Astrocyte (in vitro differentiated cells and primary cell): Measurements from ENCODE around the gene FLT3LG. TPM values are rescaled to one million over a fixed set of nuclear protein-coding genes. Genes with fewer than 3 reads are reported as not detected.

ENCODE experiments used
- DNase-seq: peaks from one replicate; pipeline ENCODE4 v3.0.0-alpha.2; 2010; ENCODE audit warnings: low read depth
- FAIRE-seq: peaks from 2 replicates; lab custom pipeline; 2011; peaks lifted over from hg19 to GRCh38; lab: Jason Lieb, UNC
- H2AFZ ChIP-seq: 2 replicates; pipeline ENCODE4 v1.6.0; 2012; ENCODE audit warnings: low read depth, low read length, inconsistent platforms
- H3K27ac ChIP-seq: 2 replicates; pipeline ENCODE4 v1.5.1; 2011; ENCODE audit warnings: low read depth, low read length, inconsistent platforms
- H3K27me3 ChIP-seq: 2 replicates; pipeline ENCODE4 v1.6.0; 2011; ENCODE audit warnings: low read length, inconsistent platforms; ENCODE audit not compliant: insufficient read depth
- H3K36me3 ChIP-seq: 2 replicates; pipeline ENCODE4 v1.5.1; 2011; ENCODE audit warnings: low read length, inconsistent platforms; ENCODE audit not compliant: insufficient read depth
- H3K4me1 ChIP-seq: 2 replicates; pipeline ENCODE4 v1.5.1; 2011; ENCODE audit warnings: low read length, inconsistent platforms; ENCODE audit not compliant: insufficient read depth
- H3K4me2 ChIP-seq: 2 replicates; pipeline ENCODE4 v1.6.0; 2012; ENCODE audit warnings: low read length, inconsistent platforms
- H3K4me3 ChIP-seq: 2 replicates; pipeline ENCODE4 v1.5.1; 2011; ENCODE audit warnings: low read depth, mild to moderate bottlenecking, low read length, inconsistent platforms; ENCODE audit not compliant: insufficient read depth
- H3K79me2 ChIP-seq: 2 replicates; pipeline ENCODE4 v1.6.0; 2012; ENCODE audit warnings: mild to moderate bottlenecking, low read length, inconsistent platforms; ENCODE audit not compliant: insufficient read depth
- H3K9ac ChIP-seq: 2 replicates; pipeline ENCODE4 v1.6.0; 2012; ENCODE audit warnings: mild to moderate bottlenecking, low read length, inconsistent platforms
- H3K9me3 ChIP-seq: 2 replicates; pipeline ENCODE4 v1.5.1; 2012; ENCODE audit warnings: low read depth, mild to moderate bottlenecking, low read length, inconsistent platforms; ENCODE audit not compliant: insufficient read depth
- H4K20me1 ChIP-seq: 2 replicates; pipeline ENCODE4 v1.6.0; 2012; ENCODE audit warnings: low read length, inconsistent platforms; ENCODE audit not compliant: insufficient read depth
- H3K27ac Mint-ChIP-seq: one replicate; pipeline ENCODE4 v1.8.0; 2021; ENCODE audit warnings: mild to moderate bottlenecking, mixed read lengths; ENCODE audit not compliant: unreplicated experiment
- H3K27me3 Mint-ChIP-seq: one replicate; pipeline ENCODE4 v1.8.0; 2021; ENCODE audit warnings: low read depth, mixed read lengths; ENCODE audit not compliant: unreplicated experiment
- H3K36me3 Mint-ChIP-seq: one replicate; pipeline ENCODE4 v1.8.0; 2021; ENCODE audit warnings: low read depth, mixed read lengths; ENCODE audit not compliant: unreplicated experiment
- H3K4me1 Mint-ChIP-seq: one replicate; pipeline ENCODE4 v1.8.0; 2021; ENCODE audit warnings: low read depth, mixed read lengths; ENCODE audit not compliant: unreplicated experiment
- H3K4me3 Mint-ChIP-seq: one replicate; pipeline ENCODE4 v1.8.0; 2021; ENCODE audit warnings: mild to moderate bottlenecking, moderate library complexity, mixed read lengths; ENCODE audit not compliant: unreplicated experiment
- H3K9me3 Mint-ChIP-seq: one replicate; pipeline ENCODE4 v1.8.0; 2021; ENCODE audit warnings: mild to moderate bottlenecking, mixed read lengths; ENCODE audit not compliant: unreplicated experiment
- CTCF ChIP-seq: IDR thresholded peaks from 2 replicates; pipeline ENCODE4 v1.5.1; 2011; ENCODE audit warnings: low read depth, mild to moderate bottlenecking, inconsistent platforms, low read length, moderate library complexity; ENCODE audit not compliant: insufficient read depth
- EZH2 ChIP-seq: IDR thresholded peaks from 2 replicates; pipeline ENCODE4 v1.6.1; 2012; ENCODE audit warnings: mild to moderate bottlenecking, low read length, inconsistent platforms; ENCODE audit not compliant: insufficient read depth
- total RNA-seq: library from RNA; stranded (reverse); gene quantifications from 2 replicates; pipeline ENCODE4 v1.2.1, GENCODE V29; 2021

FLT3LG gene
- total RNA-seq, 1 donor from 2014 or later, result not detected

- no peak for FAIRE-seq
- Mint-ChIP-seq H3K27me3 (peaks cover 75% of the 10 kb centered on the region), H3K4me3 (no peak overlapping the region)
Measured at GRCh38 chr19:49430172-49430677, 43.8 kb upstream of the FLT3LG start.

GRCh38 chr19:49430678-49431329, 43.2 kb upstream of the FLT3LG start:
- Histone ChIP-seq H3K27me3 (peaks cover 85% of the 10 kb centered on the region), H2AFZ (no peak overlapping the region), H3K27ac (no peak overlapping the region), H4K20me1 (no peaks in the 10 kb centered on the region), H3K4me2 (no peak overlapping the region), H3K9ac (no peak overlapping the region), H3K79me2 (no peaks in the 10 kb centered on the region), H3K36me3 (no peaks in the 10 kb centered on the region), H3K9me3 (peaks cover 6% of the 10 kb centered on the region), H3K4me1 (no peaks in the 10 kb centered on the region), H3K4me3 (no peak overlapping the region)
- Mint-ChIP-seq H3K4me3 (no peak overlapping the region), H3K27me3 (peaks cover 75% of the 10 kb centered on the region), H3K27ac (no peak overlapping the region), H3K36me3 (no peaks in the 10 kb centered on the region), H3K4me1 (peaks cover 2% of the 10 kb centered on the region), H3K9me3 (peaks cover 7% of the 10 kb centered on the region)
- FAIRE-seq (no peak), DNase-seq (no peak)
- peak; percentile 58 for TF ChIP-seq EZH2
- no peak for TF ChIP-seq CTCF

More at GRCh38 chr19:49430172-49430677, 43.8 kb upstream of the FLT3LG start:
- H3K27ac ChIP-seq, result no peak overlapping the region
- H3K4me1 ChIP-seq, result no peaks in the 10 kb centered on the region
- H3K4me1 Mint-ChIP-seq, result peaks cover 2% of the 10 kb centered on the region
- TF ChIP-seq EZH2, result no peak
- TF ChIP-seq CTCF, result no peak
- H3K27me3 ChIP-seq, result peaks cover 85% of the 10 kb centered on the region
- no peak overlapping the region for H3K4me3 ChIP-seq
- no peaks in the 10 kb centered on the region for H3K36me3 ChIP-seq
- no peaks in the 10 kb centered on the region for H4K20me1 ChIP-seq
- no peaks in the 10 kb centered on the region for H3K36me3 Mint-ChIP-seq
- no peaks in the 10 kb centered on the region for H3K79me2 ChIP-seq
- peaks cover 7% of the 10 kb centered on the region for H3K9me3 Mint-ChIP-seq
- no peak overlapping the region for H3K4me2 ChIP-seq
- H2AFZ ChIP-seq, result no peak overlapping the region
- no peak overlapping the region for H3K9ac ChIP-seq
- H3K27ac Mint-ChIP-seq, result no peak overlapping the region
- H3K9me3 ChIP-seq, result peaks cover 5% of the 10 kb centered on the region
- no peak for DNase-seq

GRCh38 chr19:49431330-49431749, 42.7 kb upstream of the FLT3LG start:
- H3K4me1 Mint-ChIP-seq, result peaks cover 2% of the 10 kb centered on the region
- no peaks in the 10 kb centered on the region for H3K4me1 ChIP-seq
- TF ChIP-seq EZH2 (no peak), CTCF (no peak)
- H3K27ac Mint-ChIP-seq, result no peak overlapping the region
- DNase-seq (no peak), FAIRE-seq (no peak)
- no peak overlapping the region for H3K4me3 Mint-ChIP-seq
- no peaks in the 10 kb centered on the region for H3K36me3 Mint-ChIP-seq
- no peaks in the 10 kb centered on the region for H4K20me1 ChIP-seq
- H3K9me3 Mint-ChIP-seq, result peaks cover 11% of the 10 kb centered on the region
- no peak overlapping the region for H3K27ac ChIP-seq
- H3K4me3 ChIP-seq, result no peak overlapping the region
- H3K27me3 ChIP-seq, result peaks cover 85% of the 10 kb centered on the region
- H3K36me3 ChIP-seq, result no peaks in the 10 kb centered on the region
- peaks cover 75% of the 10 kb centered on the region for H3K27me3 Mint-ChIP-seq
- no peak overlapping the region for H3K4me2 ChIP-seq
- no peaks in the 10 kb centered on the region for H3K79me2 ChIP-seq
- no peak overlapping the region for H2AFZ ChIP-seq
- no peak overlapping the region for H3K9ac ChIP-seq
- peaks cover 7% of the 10 kb centered on the region for H3K9me3 ChIP-seq
